GM08714 (cell line): ENCODE results near the gene EXOC4.

ENCODE experiments used
- H3K4me3 ChIP-seq: fragments of 200-500 bp; sonication (Bioruptor generic); 2 replicates; pipeline ENCODE4 v1.5.1; 2014; ENCODE audit warnings: mild to moderate bottlenecking, low read length, inconsistent platforms
- ZNF274 ChIP-seq: IDR thresholded peaks from 2 replicates; pipeline ENCODE4 v1.6.1; 2012; ENCODE audit warnings: mild to moderate bottlenecking, low read depth, low read length

The EXOC4 gene

DNA sequence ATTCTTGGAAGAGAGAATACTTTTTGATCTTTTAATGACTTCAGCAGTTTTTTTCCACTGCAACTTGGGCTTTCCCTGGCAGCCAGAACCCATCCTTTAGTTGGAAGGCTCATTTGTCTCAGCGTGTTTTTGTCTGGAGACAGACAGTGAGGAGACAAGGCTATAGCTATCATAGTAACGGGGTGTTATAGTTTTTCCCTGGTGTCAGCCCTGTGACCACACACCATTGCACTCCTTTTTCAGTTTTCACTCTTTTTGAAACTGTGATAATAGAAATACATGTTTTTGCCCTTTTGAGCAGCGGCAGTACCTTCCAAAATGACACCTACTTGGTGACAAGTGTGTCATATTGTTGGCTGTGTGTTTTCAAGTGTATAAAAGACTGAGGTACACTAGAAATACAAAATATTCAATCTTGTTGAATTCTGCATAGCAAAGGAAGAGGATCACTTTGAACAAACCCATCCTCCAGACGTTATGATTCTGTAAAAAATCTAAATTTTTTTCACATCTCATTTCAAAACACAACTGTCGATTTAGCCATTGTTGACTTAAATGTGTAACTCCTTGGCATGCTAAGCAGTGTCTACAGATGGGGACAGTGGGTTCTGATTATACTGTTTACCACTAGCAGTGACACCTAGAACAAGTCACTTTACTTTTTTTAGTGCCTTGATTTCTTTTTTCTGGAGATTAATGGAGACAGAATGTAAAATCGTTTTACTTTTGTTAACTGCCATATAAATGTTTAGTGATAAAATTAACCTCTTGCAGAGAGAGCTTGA, 130.1 kb downstream of the EXOC4 start:
- no peak overlapping the region for H3K4me3 ChIP-seq
- no peak for TF ChIP-seq ZNF274

DNA sequence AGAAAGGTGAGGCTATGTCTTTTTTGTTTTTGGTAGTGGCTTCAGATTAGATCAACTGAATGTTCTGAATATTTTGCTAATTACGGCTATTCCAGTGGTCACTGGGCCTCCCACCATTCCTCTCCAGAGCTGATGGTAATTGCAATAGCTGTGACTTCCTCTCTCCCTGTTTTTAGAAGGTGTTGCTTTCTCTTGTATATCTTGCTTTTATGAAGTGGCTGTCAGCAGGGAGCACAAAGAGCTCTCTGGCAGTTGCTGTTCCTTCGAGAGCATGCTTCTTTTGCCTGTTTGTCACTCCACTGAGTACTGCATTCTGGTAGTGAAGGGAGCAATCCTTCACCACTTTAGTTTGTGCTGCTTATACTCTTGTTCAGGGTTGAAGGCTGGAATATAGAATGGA, 133.3 kb downstream of the EXOC4 start:
- TF ChIP-seq ZNF274: no peak
- H3K4me3 ChIP-seq: no peak overlapping the region

DNA sequence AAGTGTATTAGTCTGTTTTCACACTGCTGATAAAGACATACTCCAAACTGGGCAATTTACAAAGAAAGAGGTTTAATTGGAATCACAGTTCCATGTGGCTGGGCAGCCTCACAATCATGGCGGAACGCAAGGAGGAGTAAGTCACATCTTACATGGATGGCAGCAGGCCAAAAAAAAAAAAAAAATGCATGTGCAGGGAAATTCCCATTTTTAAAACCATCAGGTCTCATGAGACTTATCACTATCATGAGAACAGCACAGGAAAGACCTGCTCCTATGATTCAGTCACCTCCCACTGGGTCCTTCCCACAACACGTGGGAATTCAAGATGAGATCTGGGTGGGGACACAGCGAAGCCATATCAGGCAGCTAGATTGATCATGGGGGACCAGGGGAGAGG, 136.8 kb downstream of the EXOC4 start:
- no peak for TF ChIP-seq ZNF274
- no peak overlapping the region for H3K4me3 ChIP-seq

DNA sequence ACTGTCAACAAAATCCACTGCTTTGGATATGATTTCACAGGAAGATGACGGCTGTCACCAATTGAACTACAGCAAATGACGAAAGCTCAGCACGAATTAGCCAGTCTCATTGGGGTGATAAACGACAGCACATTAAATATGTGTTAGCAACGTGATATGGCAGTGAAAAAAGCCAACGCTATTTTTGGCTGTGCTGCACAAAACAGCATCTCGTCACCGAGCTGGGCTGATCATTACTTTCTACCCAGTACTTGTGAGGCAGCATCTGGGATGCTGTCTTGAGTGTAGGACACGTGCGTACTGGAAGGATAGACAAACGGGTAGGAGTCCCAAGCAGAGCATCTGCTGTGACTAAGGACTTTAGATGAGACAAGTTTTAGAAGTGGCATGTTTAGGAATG, 138.3 kb downstream of the EXOC4 start:
- TF ChIP-seq ZNF274: no peak
- H3K4me3 ChIP-seq: no peak overlapping the region

DNA sequence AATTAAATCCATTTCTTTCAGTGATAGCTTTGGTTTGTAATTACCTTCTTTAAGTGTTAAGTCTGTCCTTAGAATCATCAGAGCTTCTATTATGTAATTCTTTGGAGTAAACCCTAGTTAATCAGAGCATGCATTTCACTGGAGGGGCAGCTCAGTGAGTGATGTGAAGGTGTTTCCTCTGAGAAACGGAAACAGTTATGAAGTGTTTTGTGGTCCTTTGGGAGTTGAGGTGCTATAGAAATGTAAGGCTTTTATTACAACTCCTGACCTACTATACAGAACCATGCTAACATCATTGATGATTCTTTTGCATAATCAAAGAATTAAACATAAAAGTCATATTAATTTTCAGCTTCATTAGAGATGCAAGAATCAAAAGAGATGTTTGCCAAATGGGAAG, 141.5 kb downstream of the EXOC4 start:
- H3K4me3 ChIP-seq: no peak overlapping the region
- TF ChIP-seq ZNF274: no peak

DNA sequence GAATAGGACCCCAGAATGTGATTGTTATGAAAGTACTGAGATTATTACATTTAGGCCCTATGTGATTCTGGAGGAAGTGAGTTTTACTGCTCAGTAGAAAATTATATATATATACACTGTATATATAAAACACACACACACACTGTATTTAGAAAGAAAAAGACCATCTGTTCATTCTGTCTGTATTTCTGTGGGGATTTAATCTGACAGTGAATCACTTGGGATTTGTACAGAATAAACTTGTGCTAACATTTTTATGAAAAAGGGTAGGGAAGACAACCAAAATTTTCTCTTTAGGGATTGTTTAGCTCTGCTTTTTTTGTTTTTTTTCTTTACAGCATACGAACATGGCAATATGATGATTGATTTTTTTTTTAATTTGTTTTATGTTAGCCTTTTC, 142.7 kb downstream of the EXOC4 start:
- no peak for TF ChIP-seq ZNF274
- H3K4me3 ChIP-seq: no peak overlapping the region

DNA sequence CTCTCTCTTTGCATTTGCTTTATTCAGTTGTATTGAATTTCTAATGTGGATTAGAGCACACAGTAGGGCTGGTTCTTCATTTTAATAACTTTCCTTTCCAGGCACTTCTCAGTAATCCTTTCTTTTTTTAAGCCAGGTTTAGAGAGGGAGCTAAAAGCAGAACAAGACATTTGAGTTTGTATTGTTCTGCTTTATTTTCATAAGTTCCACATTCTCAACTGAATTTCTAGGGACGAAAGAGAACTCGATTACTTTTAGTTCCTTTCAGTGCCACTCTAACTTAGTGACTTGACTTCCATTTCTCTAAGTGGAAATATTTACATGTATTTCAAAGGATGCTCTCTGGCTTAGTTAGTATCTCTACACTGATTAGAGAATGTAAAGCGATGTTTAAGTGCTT, 145.6 kb downstream of the EXOC4 start:
- no peak for TF ChIP-seq ZNF274
- no peak overlapping the region for H3K4me3 ChIP-seq

DNA sequence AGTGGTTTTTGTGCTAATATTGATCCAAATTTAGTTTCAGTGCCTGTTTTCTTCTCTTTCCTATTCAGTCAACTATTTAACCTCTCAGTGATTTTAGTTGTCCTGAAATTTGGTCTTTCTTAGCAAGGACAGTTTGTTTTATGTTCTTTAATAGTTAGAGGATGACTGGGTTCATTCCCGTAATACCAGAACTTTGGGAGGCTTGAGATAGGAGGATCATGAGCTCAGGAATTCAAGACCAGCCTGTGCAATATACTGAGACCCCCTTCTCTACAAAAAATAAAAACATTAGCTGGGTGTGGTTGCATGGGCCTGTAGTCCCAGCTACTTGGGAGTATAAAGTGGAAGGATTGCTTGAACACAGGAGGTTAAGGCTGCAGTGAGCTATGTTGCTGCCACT, 148.3 kb downstream of the EXOC4 start:
- H3K4me3 ChIP-seq: no peak overlapping the region
- no peak for TF ChIP-seq ZNF274

DNA sequence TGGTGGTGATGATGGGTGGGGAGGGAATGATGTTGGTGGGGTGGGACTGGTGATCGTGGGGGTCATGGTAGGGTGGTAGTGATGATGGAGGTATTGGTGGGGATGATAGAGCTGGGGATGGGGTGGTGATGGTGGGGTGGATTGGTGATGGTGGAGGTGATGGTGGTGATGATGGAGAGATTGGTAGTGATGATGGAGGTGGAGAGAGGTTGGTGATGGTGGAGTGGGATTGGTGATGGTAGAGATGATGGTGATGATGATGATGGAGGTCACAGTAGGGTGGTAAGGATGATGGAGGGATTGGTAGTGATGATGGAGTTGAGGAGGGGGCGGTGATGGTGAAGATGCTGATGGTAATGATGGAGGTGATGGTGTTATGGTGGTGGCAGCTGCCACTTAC, 155.3 kb downstream of the EXOC4 start:
- H3K4me3 ChIP-seq: no peak overlapping the region
- TF ChIP-seq ZNF274: no peak

DNA sequence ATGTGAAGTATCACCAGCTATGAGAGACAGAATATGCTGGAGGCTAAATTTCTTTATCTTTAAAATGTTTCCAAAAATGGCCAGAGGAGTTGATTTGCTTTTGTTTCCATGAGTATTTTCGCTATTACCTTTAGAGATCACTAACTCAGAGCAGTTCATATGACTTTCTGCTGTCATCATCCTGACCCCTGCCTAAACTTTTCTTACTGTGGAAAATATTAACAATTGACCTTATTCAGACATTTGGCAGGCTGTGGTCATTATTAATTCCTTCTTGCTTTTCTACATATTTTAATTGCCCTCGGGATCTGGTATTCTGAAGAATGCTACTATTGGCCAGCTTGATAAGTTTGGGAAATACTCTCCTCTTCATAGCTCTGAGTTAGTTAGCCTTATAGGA, 156.5 kb downstream of the EXOC4 start:
- no peak for TF ChIP-seq ZNF274
- H3K4me3 ChIP-seq: no peak overlapping the region

DNA sequence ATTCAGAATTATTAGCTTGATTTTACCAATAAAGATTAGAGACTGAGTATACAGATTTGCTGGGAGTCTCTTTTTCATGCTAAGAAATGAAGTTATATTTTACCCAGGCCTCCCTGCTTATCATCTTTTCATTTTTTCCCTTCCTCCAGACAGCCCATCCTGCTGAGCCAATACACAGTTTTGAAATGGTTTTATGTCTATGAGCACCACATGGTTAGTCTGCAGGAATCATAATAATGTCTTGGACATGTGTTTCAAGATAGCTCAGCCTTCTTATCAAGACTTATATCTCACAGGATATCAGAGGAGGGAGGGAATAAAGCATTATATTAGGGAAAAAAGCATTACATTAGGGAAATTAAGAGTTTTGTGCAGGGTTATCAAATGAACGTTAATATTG, 157.1 kb downstream of the EXOC4 start:
- no peak for TF ChIP-seq ZNF274
- no peak overlapping the region for H3K4me3 ChIP-seq

DNA sequence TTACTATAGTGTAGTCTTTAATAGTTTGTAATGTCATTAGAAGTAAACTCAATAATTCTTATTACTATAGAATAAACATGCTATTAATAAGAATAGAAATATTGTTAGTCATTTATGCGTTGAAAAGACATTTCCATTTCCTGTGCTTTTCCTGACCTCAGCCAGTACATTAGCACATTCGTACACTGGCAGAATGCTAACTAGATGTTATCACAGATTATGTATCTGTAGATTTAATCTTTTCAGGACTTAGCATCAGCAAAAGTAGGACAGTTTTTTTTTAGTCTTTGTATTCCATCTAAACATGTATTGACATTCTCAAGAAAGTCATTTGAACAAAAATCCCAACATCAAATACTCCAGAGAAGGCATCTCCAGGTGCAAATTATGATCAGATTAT, 158.5 kb downstream of the EXOC4 start:
- TF ChIP-seq ZNF274: no peak
- no peak overlapping the region for H3K4me3 ChIP-seq

DNA sequence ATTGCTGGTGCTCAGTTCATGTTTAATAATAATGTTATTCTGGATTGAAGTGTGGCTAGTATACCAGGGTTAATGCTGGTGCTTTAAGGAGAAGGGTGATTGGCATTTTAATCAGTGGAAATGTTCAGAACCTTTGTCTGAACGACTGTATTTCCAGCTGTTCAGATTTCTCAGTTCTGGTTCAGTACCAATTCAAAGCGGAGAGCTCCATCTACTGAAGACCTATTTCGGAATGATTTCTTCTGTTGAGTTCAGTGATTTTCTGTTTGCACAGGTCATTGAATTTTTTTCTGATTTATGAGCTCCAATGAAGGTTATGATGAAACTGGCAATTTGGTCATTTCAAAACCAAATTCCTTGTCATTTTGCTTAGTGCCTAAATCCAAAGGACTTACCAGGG, 160.1 kb downstream of the EXOC4 start:
- no peak for TF ChIP-seq ZNF274
- H3K4me3 ChIP-seq: no peak overlapping the region

DNA sequence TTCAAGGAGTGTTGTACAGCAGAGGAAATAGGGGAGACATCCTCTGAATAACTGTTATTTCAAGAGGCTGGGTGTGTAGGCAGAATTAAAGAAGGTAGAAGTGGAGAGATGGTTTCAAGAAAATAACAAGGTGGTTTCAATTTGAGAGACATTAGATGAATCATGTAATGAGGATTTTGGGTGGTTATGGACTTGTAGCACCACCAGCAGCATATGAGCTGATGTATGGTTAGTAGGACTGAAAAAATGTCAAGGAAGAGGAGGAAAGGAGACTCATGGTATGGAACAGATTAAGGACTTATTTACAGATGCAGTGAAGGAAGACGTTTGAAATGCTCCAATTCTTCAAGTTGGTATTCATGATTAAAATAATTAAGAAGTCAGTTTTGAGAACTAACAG, 166.2 kb downstream of the EXOC4 start:
- no peak for TF ChIP-seq ZNF274

DNA sequence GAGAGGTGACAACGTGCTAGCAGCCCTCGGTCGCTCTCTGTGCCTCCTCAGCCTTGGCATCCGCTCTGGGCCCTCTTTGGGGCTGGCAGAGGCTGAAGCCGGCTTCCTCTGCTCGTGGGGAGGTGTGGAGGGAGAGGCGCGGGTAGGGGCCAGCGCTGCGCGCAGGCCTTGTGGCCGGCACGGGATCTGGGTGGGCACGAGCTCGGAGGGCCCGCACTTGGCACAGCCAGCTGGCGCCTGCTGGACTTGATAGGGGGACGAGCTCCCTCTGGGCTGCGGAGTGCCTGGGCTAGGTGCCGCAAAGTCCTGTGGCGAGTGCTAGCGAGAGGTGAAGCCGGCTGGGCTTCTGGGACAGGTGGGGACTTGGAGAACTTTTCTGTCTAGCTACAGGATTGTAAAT, 170.7 kb downstream of the EXOC4 start:
- H3K4me3 ChIP-seq: no peak overlapping the region
- no peak for TF ChIP-seq ZNF274

More for the DNA sequence above, 166.2 kb downstream of the EXOC4 start:
- no peak overlapping the region for H3K4me3 ChIP-seq

DNA sequence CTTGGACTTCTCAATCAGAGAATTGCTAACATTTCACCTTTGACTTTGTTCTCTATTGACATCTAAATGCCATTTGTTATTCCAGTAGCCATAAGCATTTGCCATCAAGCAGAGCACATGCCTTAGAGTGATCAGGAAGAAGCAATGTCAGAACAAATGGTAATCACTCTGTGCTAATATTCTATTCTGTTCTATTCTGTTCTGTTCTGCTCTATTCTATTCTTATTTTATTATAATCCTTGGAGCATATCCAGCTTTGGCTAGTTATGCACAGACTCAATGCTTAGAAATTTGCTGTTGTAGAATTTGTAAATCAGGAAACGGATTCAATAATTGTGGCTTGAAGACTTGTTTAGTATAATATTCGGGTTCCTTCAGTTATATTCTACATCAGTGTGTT, 175.4 kb downstream of the EXOC4 start:
- no peak overlapping the region for H3K4me3 ChIP-seq
- TF ChIP-seq ZNF274: no peak

DNA sequence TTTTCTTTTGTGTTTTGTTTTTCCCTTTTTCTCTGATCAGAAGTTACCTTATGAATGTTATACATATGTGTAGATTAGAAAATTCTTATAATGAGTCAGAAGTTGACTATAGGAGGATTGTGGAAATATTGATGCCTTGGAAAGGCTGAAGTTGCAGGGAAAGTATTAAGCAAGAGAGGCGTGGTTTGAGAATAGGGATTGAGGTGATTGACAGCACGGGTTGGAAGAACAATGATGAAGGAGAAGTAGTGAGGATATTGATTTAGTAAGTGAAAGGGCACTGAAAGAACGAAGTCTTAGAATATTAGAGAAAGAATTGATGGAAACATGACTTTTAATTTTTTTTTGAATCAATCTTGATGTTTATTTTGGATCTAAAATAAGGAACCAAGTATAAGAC, 176.0 kb downstream of the EXOC4 start:
- no peak overlapping the region for H3K4me3 ChIP-seq
- no peak for TF ChIP-seq ZNF274
